GM12891 (cell line): Measurements from ENCODE around the gene HDAC1.

Source experiments
- DNase-seq: peaks from one replicate; pipeline ENCODE4 v3.0.0; 2011; ENCODE audit warnings: low spot score; ENCODE audit not compliant: insufficient read length
- FAIRE-seq: peaks from 2 replicates; lab custom pipeline; 2011; peaks lifted over from hg19 to GRCh38; lab: Jason Lieb, UNC
- PAX5 ChIP-seq: IDR thresholded peaks from 2 replicates; pipeline ENCODE4 v1.6.1; 2011; ENCODE audit warnings: low read length, moderate library complexity, mild to moderate bottlenecking; ENCODE audit not compliant: insufficient read depth, severe bottlenecking
- POLR2A ChIP-seq: IDR thresholded peaks from 2 replicates; pipeline ENCODE4 v1.6.1; 2011; ENCODE audit warnings: low read depth, low read length, control low read depth
- POLR2AphosphoS5 ChIP-seq: IDR thresholded peaks from 2 replicates; pipeline ENCODE4 v1.6.1; 2011; ENCODE audit warnings: low read depth, low read length, control low read depth
- POU2F2 ChIP-seq: IDR thresholded peaks from 2 replicates; pipeline ENCODE4 v1.6.1; 2011; ENCODE audit warnings: low read depth, mild to moderate bottlenecking, control low read depth, low read length, moderate library complexity
- SPI1 ChIP-seq: IDR thresholded peaks from 2 replicates; pipeline ENCODE4 v1.6.1; 2011; ENCODE audit warnings: low read depth, low read length, control low read depth
- TAF1 ChIP-seq: IDR thresholded peaks from 2 replicates; pipeline ENCODE4 v1.6.1; 2011; ENCODE audit warnings: low read depth, low read length, control low read depth

The HDAC1 gene

GRCh38 chr1:32330558-32331151 lies 38.8 kb downstream of the HDAC1 start:
- DNase-seq, result no peak
- no peak for TF ChIP-seq POLR2A
- no peak for TF ChIP-seq SPI1
- no peak for TF ChIP-seq TAF1
- no peak for FAIRE-seq

DNA sequence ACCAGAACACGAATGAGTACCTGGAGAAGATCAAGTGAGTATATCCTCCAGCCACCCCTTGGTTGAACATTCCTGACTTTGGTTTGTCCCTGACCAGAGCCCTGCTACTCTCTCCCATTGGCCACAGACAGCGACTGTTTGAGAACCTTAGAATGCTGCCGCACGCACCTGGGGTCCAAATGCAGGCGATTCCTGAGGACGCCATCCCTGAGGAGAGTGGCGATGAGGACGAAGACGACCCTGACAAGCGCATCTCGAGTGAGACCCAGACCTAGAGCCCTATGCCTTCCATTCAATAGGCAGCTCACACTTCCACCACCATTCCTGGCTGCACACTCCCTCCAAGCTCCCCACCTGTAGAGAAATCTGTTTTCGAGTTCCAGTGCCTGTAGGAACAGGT lies 39.7 kb downstream of the HDAC1 start:
- TF ChIP-seq POLR2AphosphoS5 (peak; percentile 54; the same call in 1 of the 2 replicates), POLR2A (no peak)
- no peak for FAIRE-seq
- no peak for DNase-seq

- no peak for FAIRE-seq
- DNase-seq, result no peak
- TF ChIP-seq POU2F2 (no peak), POLR2AphosphoS5 (peak; percentile 27; the same call in 1 of the 2 replicates), TAF1 (no peak), SPI1 (no peak), PAX5 (no peak), POLR2A (peak; percentile 19; the same call in 1 of the 2 replicates)
These were observed 40.6 kb downstream of the HDAC1 start for GRCh38 chr1:32332290-32333079.

- DNase-seq, result no peak
- FAIRE-seq, result peak; percentile 26
- TF ChIP-seq SPI1 (no peak), POLR2A (no peak), TAF1 (no peak), POLR2AphosphoS5 (no peak; the same call in 1 of the 2 replicates), POU2F2 (no peak), PAX5 (no peak)
These were observed 41.5 kb downstream of the HDAC1 start for GRCh38 chr1:32333251-32333963.

- DNase-seq (no peak), FAIRE-seq (peak; percentile 59)
- no peak for TF ChIP-seq SPI1
- peak; percentile 80 for TF ChIP-seq POLR2AphosphoS5
- TF ChIP-seq POLR2A, result peak; percentile 66; the same call in 1 of the 2 replicates
- no peak for TF ChIP-seq PAX5
- no peak for TF ChIP-seq TAF1
These were observed 42.5 kb downstream of the HDAC1 start for GRCh38 chr1:32334274-32334861.

- DNase-seq, result peak; percentile 50
These were observed 43.1 kb downstream of the HDAC1 start for GRCh38 chr1:32334864-32335534.

DNA sequence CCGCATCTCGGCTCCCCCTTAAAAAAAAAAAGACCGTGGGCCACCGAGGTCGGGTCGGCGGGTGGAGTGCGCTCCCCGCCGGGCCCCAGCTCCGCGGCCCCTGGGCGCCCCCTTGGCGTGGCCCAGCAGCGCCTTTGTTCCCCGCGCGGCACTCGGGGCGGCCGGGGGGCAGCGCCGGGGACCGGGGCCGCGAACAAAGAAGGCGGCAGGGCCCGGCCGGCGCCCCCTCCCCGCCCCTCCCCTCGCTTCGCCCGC lies 43.6 kb downstream of the HDAC1 start:
- FAIRE-seq (no peak), DNase-seq (no peak)
- no peak for TF ChIP-seq TAF1
- TF ChIP-seq PAX5, result no peak
- no peak for TF ChIP-seq POLR2A
- no peak for TF ChIP-seq POLR2AphosphoS5
- no peak for TF ChIP-seq SPI1
- TF ChIP-seq POU2F2, result no peak

More at GRCh38 chr1:32334864-32335534, 43.1 kb downstream of the HDAC1 start:
- peak; percentile 79 for FAIRE-seq
- TF ChIP-seq POU2F2 (0 out of 2 replicates have a peak, but pooled peaks have one; percentile 27), PAX5 (no peak)

GRCh38 chr1:32335790-32336590 lies 44.1 kb downstream of the HDAC1 start, which contains the start of gene MARCKSL1:
Gene MARCKSL1, minus strand, starts transcription at chr1:32336233. Its CDS starts 200 bp downstream, at chr1:32336033.
- FAIRE-seq (peak; percentile 63), DNase-seq (peak; percentile 76)
- TF ChIP-seq POLR2A (peak; percentile 88), POLR2AphosphoS5 (peak; percentile 93), POU2F2 (peak; percentile 46; the same call in 1 of the 2 replicates), SPI1 (no peak), PAX5 (peak; percentile 60), TAF1 (peak; percentile 80)

DNA sequence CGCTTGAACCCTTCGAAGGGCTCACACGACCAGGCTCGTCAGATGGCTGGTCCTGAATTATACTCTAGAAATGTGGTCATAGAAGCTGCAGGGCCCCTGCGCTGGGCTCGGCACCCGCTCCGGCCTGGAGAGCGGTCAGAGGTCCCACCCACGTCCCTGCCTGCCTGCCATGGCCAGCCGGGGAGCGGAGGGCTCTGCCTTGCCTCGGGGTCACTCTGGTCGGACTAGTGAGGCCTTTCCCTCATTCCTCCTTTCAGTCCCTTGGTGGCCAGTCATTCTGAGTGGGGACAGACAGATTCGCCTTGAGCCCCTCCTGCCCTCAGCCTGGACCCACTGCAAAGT lies 44.7 kb downstream of the HDAC1 start:
- TF ChIP-seq POU2F2 (no peak), PAX5 (no peak), SPI1 (no peak), POLR2A (no peak), POLR2AphosphoS5 (no peak), TAF1 (no peak)
- no peak for FAIRE-seq
- DNase-seq, result no peak
